Measurements from ENCODE around the gene FBXO30. TPM values are rescaled to one million over a fixed set of nuclear protein-coding genes. Genes with fewer than 3 reads are reported as not detected.
A peak's percentile ranks its signal among the peaks of the same experiment; 100 is the strongest.

The FBXO30 gene
- total and polyA plus RNA-seq, 10 of the 15 experiments (the other 5 are each of a cell fraction or from before 2014, with no cell fraction given) = 1.7 to 6.9 (median 5.3) TPM

GRCh38 chr6:145787688-145788087, 26.9 kb downstream of the FBXO30 start (continued):
- TF ChIP-seq ZNF592 (IDR thresholded peaks at IDR 0.05) = no peak
- no peak for TF ChIP-seq CEBPB (IDR thresholded peaks at IDR 0.05; ENCODE audit: borderline replicate concordance in 1 of 2, low read depth in 2 of 2, low read length in 2 of 2)
- TF ChIP-seq TBL1XR1 (IDR thresholded peaks at IDR 0.05; ENCODE audit: low read depth, low read length) = no peak
- TF ChIP-seq SIN3A (IDR thresholded peaks at IDR 0.05; ENCODE audit: low read depth, low read length) = no peak

GRCh38 chr6:145784683-145785082, 29.9 kb downstream of the FBXO30 start:
- DNase-seq (ENCODE audit: low read depth, low spot score) (no peak), ATAC-seq (peak; percentile 76), FAIRE-seq (peak; percentile 78)
- Histone ChIP-seq H3K9ac (ENCODE audit: control insufficient read depth, insufficient read depth, low read length) (no peak overlapping the region), H3K4me2 (ENCODE audit: control insufficient read depth, insufficient read depth) (no peak overlapping the region), H3K36me3 (ENCODE audit: control insufficient read depth in 2 of 2, insufficient read depth in 2 of 2, low read length in 1 of 2) (no peaks in the 10 kb centered on the region), H3K9me3 (replicated peaks; ENCODE audit: control insufficient read depth, insufficient read depth, low read length) (no peaks in the 10 kb centered on the region; the same call in 2 of the 3 replicates), H2AFZ (ENCODE audit: control insufficient read depth, low read depth, low read length) (no peak overlapping the region), H3K27me3 (replicated peaks in 1 of 2; ENCODE audit: control insufficient read depth in 2 of 2, insufficient read depth in 2 of 2, low read length in 1 of 2) (no peaks in the 10 kb centered on the region), H3K79me2 (ENCODE audit: control insufficient read depth, insufficient read depth, low read length) (no peaks in the 10 kb centered on the region), H3K4me3 (no peak overlapping the region), H3K27ac (ENCODE audit: control insufficient read depth, insufficient read depth) (no peak overlapping the region), H4K20me1 (ENCODE audit: control insufficient read depth, insufficient read depth) (no peaks in the 10 kb centered on the region), H3K4me1 (ENCODE audit: control insufficient read depth, insufficient read depth, low read length) (peaks cover 6% of the 10 kb centered on the region)
- 50% methylated on average over 1 of the region's 1 CpG for WGBS (ENCODE audit: insufficient coverage, insufficient replicate concordance, low lambda C conversion rate, missing lambda C conversion rate)
- no TSS peak for BruUV-seq (replicated peaks)
- CTCF ChIA-PET = interaction anchor here (1.2 kb wide), 1 partner anchor 12 kb away, joined by 5 read pairs; no protein-coding TSS in a partner anchor
- RAD21 ChIA-PET (ENCODE audit: unreplicated experiment) = interaction anchor here (1.0 to 1.7 kb wide), 2 partner anchors 25 to 27 kb away, joined by 3 to 4 read pairs; no protein-coding TSS in a partner anchor
- intact Hi-C loops (cut with micrococcal nuclease; ENCODE audit: unreplicated experiment) (no loop called here), in situ Hi-C loops (cut with MboI) (no loop called here)
- SMC1A ChIA-PET (ENCODE audit: uncharacterized antibody, unreplicated experiment) = interaction anchor here (1.2 to 1.4 kb wide), 2 partner anchors 9 to 10 kb away, joined by 4 read pairs; no protein-coding TSS in a partner anchor
- POLR2A ChIA-PET = no interaction called here
- no peak for TF ChIP-seq JUND (IDR thresholded peaks at IDR 0.05; ENCODE audit: low read depth, low read length)
- peak; percentile 76 for TF ChIP-seq PKNOX1 (IDR thresholded peaks at IDR 0.05)
- TF ChIP-seq ZBTB11 (CRISPR knock-in tag; IDR thresholded peaks at IDR 0.05) = no peak
- no peak for TF ChIP-seq ZNF384 (IDR thresholded peaks at IDR 0.05; ENCODE audit: borderline replicate concordance, low read depth, low read length)
- peak; percentile 44 for TF ChIP-seq RUNX3 (IDR thresholded peaks at IDR 0.05; ENCODE audit: low read length)
- no peak for TF ChIP-seq TAF1 (IDR thresholded peaks at IDR 0.05; ENCODE audit: borderline replicate concordance, low read depth, low read length)
- TF ChIP-seq POLR2A (IDR thresholded peaks at IDR 0.05; ENCODE audit: low read depth, low read length) = no peak
- no peak for TF ChIP-seq NBN (IDR thresholded peaks at IDR 0.05)
- TF ChIP-seq MAX (IDR thresholded peaks at IDR 0.05; ENCODE audit: low read depth, low read length) = no peak
- no peak for TF ChIP-seq SUPT20H (IDR thresholded peaks at IDR 0.05; ENCODE audit: borderline replicate concordance, control insufficient read depth, low read depth, low read length)
- no peak for TF ChIP-seq HDAC6 (IDR thresholded peaks at IDR 0.05; ENCODE audit: unreplicated experiment)
